GM12874 (cell line): ENCODE data around the gene ACTR6.

Source experiments
- TF ChIP-seq, protein P1 (sequence below): IDR thresholded peaks from 2 replicates; pipeline ENCODE4 v1.5.1; 2011; ENCODE audit warnings: low read depth, mild to moderate bottlenecking, control low read depth, low read length, moderate library complexity; ENCODE audit not compliant: insufficient read depth

ACTR6 gene

DNA sequence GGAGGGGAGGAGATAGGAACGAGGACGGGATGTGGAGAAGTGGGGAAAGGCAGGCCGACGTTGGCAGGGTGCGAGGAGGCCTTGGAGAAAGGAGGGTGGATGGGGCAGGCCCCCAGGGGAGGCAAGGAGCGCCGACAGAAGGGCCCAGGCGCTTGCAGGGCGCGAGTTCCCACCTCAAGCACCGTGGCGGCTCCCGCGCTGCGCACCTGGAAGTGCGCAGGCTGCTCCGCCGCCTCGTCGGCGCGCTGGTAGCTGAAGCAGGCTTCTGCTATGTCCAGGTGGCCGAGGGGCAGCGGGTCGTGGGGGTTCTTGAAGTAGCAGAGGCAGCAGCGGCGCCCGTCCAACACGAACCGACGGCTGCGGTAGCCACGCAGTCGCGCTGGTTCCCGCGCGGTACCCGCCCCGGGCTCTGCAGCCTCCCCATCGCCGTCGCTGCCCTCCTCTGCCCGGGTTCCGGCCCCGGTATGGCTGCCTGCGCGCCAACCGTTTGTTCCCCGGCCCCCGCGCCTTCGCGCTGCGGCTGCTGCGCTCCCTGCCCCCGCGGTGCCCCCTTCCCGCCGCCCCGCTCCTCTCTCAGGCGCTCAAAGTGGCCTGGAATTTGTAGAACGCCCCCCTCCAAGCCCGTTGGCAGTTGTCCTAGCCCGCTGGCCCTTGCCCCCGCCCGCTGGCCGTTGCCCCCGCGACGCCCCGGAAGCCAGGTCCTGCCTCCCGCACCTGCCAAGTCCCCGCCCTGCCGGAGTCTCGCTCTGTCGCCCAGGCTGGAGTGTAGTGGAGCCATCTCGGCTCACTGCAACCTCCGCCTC lies 1.1 kb upstream of the ACTR6 start:
- TF ChIP-seq, protein P1, sequence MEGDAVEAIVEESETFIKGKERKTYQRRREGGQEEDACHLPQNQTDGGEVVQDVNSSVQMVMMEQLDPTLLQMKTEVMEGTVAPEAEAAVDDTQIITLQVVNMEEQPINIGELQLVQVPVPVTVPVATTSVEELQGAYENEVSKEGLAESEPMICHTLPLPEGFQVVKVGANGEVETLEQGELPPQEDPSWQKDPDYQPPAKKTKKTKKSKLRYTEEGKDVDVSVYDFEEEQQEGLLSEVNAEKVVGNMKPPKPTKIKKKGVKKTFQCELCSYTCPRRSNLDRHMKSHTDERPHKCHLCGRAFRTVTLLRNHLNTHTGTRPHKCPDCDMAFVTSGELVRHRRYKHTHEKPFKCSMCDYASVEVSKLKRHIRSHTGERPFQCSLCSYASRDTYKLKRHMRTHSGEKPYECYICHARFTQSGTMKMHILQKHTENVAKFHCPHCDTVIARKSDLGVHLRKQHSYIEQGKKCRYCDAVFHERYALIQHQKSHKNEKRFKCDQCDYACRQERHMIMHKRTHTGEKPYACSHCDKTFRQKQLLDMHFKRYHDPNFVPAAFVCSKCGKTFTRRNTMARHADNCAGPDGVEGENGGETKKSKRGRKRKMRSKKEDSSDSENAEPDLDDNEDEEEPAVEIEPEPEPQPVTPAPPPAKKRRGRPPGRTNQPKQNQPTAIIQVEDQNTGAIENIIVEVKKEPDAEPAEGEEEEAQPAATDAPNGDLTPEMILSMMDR, result no peak

DNA sequence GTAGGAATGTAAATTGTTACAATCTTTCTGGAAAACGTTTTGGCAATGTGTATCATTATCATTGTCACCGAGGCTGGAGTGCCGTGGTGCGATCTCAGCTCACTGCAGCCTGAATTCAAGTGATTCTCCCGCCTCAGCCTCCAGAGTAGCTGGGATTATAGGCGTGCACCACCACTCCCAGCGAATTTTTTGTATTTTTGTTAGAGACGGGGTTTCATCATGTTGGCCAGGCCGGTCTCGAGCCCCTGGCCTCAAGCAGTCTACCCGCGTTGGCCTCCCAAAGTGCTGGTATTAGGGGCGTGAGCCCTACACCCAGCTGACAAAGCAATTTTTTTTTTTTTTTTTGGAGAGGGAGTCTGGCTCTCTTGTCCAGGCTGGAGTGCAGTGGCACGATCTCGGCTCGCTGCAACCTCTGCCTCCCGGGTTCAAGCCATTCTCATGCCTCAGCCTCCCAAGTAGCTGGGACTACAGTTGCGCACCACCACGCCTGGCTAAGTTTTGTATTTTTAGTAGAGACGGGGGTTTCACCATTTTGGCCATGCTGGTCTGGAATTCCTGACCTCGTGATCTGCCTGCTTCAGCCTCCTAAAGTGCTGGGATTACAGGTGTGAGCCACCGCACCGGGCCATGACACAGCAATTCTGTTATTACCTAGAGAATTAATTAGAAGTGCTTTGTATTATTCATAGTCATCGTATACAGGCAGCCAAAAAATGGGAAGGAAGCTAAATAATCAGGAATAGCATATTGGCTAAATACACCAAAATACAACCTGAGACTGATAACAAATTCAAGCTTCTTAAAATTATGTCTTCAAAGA lies 1.2 kb downstream of the ACTR6 start:
- TF ChIP-seq, protein P1, result no peak

DNA sequence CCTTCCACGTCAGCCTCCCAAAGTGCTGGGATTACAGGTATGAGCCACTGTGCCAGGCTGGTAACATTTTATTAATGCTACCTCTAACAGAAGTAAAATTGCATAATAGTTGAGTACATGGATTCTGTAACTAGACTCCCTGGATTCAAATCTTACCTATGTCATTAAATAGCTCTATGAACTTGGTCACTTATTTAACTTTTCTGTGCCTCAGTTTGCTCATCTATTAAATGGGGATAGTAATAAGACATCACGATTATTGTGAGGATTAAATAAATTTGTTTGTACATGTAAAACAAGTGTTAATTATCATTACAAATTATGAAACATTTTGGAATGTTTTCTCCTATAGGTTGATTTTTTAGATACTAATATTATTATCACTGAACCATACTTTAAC lies 6.7 kb downstream of the ACTR6 start:
- TF ChIP-seq, protein P1, result no peak

DNA sequence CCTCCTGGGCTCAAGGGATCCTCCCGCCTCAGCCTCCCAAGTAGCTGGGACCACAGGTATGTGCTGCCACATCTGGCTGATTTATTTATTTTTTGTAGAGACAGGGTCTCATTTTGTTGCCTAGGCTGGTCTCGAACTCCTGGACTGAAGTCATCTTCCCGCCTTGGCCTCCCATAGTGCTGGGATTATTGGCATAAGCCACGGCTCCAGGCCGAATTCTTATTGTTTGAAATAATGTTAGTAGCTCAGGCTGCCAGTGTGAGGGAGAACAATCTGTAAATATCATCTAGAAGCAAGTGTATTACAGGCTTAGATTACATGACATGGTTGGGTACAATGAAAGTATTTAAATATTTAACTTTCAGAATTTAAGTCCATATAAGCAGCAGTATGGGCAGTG lies 8.2 kb downstream of the ACTR6 start:
- TF ChIP-seq, protein P1, result no peak

DNA sequence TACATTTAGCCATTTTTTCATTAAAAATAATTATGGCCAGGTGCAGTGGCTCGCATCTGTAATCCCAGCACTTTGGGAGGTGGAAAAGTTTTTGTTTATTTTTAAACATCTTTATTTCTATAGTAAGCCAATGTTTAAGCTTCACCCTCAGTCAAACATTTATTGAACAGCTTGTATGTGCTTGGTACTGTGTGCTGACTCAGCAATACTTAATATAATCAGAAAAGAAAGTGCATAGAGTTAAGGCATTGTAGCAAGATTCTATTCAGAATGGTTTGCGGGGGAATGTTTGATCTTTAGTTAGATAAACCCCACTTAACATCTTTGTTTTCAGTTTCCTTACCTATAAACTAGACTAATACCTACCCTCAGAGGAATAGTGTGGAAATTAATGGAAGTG lies 11.1 kb downstream of the ACTR6 start:
- TF ChIP-seq, protein P1, result no peak

DNA sequence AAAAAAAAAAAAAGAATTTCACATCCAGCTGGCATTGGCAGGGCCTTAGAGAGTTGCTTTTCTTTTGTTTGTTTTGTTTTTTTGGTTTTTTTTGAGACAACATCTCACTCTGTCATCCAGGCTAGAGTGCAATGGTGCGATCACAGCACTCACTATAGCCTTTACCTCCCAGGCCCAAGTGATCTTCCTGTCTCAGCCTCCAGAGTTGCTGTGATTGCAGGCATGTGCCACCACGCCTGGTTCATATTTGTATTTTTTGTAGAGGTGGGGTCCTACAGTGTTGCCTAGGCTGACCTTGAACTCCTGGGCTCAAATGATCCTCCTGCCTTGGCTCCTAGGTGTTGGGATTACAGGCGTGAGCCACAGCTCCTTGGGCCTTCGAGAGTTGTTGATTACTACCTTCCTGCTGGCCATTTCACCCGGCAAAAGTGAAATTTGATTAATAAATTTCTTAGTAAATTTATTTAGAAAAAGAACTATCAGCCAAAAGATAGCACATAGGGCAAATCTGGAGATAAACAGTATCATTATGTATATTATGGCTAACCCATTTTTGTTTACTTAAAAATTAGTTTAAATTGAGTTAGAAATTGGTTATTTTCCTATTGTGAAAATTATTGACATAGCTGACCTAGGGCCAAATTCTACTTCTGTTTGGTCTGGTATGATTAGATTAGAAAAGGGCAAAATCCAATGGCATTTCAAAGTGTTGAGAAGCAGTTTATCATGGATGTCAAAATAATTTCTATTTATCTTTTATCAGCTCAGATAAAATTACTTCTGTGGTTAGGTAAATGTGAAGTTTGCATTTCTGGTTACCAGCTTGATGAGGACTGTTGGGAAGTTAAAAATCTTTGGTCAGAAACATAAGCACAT lies 12.6 kb downstream of the ACTR6 start:
- TF ChIP-seq, protein P1, result no peak

DNA sequence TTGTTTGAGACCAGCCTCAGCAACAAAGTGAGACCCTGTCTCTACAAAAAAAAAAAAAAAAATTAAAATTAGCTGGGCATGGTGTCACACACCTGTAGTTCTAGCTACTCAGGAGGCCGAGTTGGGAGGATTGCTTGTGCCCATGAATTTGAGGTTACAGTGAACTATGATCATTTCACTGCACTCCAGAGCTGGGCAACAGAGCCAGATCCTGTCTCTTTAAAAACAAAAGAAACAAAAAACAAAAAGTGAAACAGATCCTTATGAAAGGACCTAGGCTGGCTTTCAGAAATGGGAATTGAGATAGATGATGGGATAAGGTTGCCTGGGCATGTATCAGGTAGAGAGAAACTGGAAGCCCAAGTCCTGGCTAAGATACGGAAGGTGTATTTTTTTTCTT lies 13.9 kb downstream of the ACTR6 start:
- TF ChIP-seq, protein P1, result no peak
